HK-2 (cell line): ENCODE data around the gene CRIP3.
A peak's percentile ranks its signal among the peaks of the same experiment; 100 is the strongest.

Source experiments
- DNase-seq: peaks from one replicate; pipeline ENCODE4 v3.0.0-alpha.2; 2018; ENCODE audit not compliant: unreplicated experiment

CRIP3 gene

GRCh38 chr6:43273707-43274106 lies 34.9 kb downstream of the CRIP3 start:
- no peak for DNase-seq

GRCh38 chr6:43271944-43272343 lies 36.7 kb downstream of the CRIP3 start:
- no peak for DNase-seq

GRCh38 chr6:43271103-43271815 lies 37.4 kb downstream of the CRIP3 start:
- DNase-seq: no peak

DNA sequence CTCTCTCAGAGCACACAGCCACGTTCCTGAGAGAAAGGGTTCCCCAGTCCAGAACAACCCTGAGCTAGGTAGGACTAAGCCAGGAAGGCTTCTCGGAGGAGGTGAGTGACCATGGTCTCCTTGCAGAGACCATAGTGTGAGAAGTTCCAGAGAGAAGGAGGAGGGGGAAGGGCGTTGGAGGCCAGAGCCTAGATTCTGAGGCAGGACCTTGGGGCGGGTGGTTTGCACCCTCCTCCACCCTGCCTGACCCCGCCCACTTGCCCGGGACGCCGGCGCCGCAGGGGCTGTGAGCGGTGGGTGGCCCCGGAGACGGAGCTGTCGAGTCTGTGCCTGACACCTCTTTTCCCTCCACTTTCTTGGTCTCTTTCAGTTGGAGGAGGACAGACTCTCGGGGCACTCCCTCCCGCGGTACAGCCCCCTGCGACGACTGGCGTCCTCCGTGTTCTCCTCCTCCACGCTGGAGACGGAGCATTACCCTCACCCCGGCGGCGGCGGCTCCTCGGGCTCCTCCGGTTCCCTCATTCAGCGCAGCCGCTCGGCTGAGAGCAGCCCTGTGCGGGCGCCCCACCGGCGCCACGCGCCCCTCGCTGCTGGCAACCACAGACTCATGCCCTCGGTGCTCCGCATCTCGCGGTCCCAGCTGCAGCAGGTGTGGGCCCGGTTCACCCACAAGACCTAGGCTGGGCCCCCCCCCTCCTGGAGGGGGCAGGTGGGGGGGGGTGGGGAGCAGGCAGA lies 39.2 kb downstream of the CRIP3 start:
- no peak for DNase-seq

- no peak for DNase-seq
Observed at GRCh38 chr6:43268782-43269272, 39.8 kb downstream of the CRIP3 start.

DNA sequence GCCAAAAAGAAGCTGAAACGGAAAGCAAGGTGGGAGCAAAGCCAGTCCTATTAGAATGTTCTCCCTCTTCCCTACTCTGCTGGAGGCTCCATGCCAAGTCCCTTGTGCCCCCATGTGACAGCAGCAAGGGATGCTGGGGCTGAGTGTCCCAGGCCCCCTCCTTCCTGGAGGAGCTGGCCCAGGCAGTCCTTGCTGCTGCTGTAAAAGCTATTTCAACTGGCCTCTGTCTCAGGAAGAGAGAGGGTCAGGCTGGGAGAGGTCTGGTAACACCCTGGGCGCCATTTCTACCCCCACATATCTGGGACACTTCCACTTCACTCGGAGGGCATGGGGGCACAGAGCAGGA lies 40.3 kb downstream of the CRIP3 start:
- DNase-seq: no peak

DNA sequence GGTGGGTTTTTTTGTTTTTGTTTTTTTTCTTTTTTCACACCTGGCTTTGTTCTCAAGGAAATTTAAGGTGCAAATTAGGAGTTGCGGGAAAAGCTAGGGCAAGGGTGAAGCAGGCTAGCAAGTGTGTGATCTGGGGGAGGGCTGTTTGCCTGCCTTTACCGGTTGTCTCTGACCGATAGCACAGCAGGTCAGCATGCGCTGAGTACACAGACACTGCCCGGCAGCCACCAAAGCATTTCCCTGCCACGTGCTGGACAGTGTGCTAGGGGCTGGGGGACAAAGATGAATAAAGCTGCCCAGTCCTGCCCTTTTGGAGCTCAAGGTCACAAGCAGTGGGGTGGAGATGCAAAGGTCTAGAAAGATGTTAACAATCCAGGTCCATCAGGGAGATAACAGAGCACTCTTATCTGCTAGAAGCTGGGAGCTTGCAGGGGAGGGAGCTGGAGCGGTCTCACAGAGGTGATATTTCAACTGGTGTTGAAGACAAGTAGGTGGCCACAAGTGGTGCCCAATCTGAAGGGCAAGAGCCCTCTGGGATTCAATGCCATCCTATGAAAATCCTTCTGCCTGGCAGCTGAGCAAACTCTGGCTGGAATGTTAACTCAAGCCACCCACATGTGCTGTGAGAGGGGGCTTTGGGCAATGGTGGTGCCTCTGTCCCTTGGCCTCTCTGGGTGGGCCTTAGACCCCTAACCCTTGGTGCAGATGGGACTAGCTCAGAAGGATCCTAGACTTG lies 40.8 kb downstream of the CRIP3 start:
- DNase-seq: no peak

GRCh38 chr6:43265564-43265963 lies 43.1 kb downstream of the CRIP3 start:
- no peak for DNase-seq

GRCh38 chr6:43264599-43265145 lies 44.0 kb downstream of the CRIP3 start:
- no peak for DNase-seq

DNA sequence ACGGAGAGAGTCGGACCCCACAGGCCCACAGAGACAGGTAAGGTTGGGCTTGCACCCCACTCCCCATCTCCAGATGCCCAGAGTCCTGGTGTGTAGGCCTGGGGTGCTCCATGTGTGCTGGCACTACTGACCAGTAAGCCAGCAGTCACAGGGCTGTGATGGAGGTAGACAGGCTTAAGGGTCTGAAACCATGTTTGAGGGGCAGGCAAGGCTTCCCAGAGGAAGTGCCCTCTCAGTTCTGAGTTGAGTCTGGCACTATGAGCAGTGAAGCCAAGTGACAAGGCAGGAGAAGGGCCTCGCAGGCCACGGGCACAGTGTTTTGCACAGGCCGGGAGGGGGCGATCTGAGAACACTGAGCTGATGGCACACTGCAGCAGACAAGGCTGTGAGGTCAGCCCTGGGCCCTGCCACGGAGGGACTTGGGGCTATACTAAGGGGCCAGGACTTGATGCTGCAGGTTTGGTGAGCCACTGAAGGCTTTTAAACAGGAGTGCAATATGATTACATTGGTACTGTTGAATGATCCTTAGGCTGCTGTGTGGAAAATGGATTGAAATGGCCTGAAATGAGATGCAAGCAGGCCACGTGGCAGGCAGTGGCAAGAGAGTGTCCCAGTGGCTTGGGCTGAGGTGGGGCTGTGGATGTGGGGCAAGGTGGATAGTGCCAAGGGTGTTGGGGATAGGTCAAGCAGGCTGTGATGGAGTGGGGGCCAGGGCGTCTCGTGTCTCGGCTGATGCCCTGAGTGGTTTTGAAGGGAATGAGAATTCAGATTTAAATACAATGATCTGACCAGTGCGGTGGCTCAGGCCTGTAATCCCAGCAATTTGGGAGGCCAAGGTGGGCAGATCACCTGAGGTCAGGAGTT lies 45.1 kb downstream of the CRIP3 start:
- peak; percentile 82 for DNase-seq

- DNase-seq: no peak
Observed at GRCh38 chr6:43262780-43263313, 45.8 kb downstream of the CRIP3 start.

DNA sequence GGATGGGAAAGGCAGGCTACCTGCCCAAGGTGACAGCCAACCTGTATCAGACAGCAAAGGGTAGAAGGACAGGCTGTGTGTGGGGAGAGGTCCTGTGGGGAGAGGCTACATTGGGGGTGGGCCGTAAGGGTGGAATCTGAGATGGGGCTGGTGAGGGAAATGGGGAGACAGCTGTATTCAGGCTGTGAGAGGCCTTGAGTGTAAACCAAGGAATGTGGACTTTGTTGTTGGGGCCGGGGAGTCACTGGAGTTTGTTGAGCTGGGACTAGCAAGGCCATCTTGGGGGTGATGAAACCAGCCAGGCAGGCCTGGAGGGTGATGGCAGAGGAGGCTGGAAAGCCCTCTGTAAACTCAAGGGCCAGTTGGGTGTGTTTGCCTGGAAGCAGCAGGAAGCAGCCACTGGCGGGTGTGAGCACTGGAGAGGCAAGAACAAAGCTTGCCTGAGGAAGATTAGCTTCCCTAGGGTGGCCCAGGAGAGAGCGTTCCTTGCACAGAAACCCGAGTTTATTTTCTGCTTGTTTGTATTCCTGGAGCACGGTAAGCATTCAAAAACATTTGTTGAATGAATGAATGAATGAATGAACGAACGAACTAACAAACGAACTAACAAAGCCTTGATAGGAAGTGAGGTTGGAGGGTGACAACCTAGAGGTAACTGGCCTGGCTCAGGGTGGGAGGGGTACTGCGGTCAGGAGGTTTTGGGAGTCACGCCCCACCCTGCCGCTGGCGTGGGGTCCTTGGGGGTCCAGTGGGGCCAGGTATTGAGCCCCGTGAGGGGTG lies 46.4 kb downstream of the CRIP3 start:
- no peak for DNase-seq

GRCh38 chr6:43261198-43261597 lies 47.4 kb downstream of the CRIP3 start:
- DNase-seq: no peak

- DNase-seq: no peak
Observed at GRCh38 chr6:43260791-43261190, 47.8 kb downstream of the CRIP3 start.

GRCh38 chr6:43258807-43259686 lies 49.6 kb downstream of the CRIP3 start:
- no peak for DNase-seq

GRCh38 chr6:43258180-43258579 lies 50.4 kb downstream of the CRIP3 start:
- DNase-seq: no peak

- no peak for DNase-seq
Observed at GRCh38 chr6:43257367-43258145, 51.1 kb downstream of the CRIP3 start.

GRCh38 chr6:43256670-43257366 lies 51.8 kb downstream of the CRIP3 start:
- no peak for DNase-seq
